HG03469 (cell line): ENCODE measurements around the gene CBLIF.
"Not testable (repeated sequence)": the region's sequence is repeated elsewhere in the genome, so short reads cannot be mapped to it uniquely, and the experiment has no call there.

Experiments
- ATAC-seq: cut with Tn5 transposase; IDR thresholded peaks from one replicate; pipeline ENCODE4 v1.9.1; 2021; ENCODE audit warnings: mild to moderate bottlenecking, moderate library complexity, moderate number of reproducible peaks; ENCODE audit not compliant: unreplicated experiment

The CBLIF gene

DNA sequence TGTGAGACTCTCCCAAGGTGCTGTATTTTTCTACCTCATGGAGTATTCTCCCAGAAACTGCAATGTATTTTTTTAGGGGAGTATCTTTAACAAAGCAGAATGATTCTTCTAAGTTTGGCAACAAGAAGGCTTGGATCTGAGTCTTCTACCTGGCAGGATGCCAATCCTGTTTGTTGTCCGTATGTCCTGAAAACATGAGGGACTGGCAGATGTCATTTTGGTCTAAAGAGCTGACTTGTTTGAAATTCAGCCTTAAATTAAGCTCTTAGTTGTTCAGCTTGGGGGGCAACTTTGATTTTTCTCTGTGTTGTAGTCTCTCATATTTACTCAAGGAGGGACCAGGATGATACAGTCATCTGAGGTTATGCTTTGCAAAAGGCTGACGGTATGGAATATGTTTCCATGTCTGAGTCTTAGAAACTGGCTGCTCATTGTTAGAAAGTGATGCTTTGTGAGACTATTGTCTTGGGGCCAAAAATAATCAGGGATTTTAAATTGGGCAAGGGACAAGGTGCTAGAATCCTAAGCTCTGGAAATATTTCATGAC is 44.1 kb downstream of the CBLIF start:
- ATAC-seq, result no peak

DNA sequence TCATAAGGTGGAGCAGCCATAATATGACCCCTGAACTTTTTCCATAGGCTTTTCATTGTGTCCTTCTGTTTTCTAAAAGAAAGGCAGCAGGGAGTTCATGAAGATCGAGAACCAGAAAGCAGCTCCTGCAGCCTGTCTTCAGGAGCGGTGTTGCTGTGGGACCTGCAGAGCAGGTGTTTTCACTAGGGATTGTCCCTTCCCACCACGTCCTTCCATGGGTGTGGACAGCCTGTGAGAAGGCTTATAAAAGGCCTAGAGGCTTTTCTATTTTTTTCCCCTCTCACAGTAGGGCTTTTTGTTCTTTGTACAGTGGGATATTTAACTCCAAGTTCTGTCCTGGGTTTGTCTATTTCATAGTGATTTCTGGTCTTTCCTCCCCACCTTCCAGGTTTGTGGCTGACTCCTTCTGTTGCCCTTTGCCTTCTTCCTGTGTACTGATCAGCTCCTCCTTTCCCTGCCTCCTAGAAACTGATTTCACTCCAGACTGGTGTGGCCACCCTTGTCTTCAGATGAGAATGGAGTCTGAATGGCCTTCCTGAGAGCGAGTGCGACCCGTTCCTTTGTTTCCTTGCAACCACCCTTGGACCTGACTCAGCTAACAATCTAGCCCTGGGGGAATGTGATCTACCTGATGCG is 44.8 kb downstream of the CBLIF start:
- ATAC-seq, result no peak

DNA sequence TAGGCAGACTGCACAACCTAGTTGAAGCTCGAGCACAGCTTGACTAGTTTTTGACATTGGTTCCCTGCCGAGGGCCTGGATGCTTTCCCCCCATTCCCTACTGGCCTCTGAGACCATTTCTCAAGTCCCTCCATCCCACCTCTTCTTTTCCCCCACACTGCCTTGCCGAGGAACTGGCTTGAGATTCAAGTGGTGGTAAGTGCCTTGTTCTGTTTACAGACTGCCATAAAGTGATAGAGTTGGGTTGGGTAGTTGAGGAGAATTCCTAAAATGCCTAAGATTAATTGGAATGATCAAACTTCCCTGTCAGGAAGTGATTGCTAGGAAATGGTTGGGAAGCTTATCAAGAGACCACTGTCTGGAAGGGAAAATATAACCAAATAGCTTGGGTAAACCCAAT is 50.9 kb downstream of the CBLIF start:
- no peak for ATAC-seq

DNA sequence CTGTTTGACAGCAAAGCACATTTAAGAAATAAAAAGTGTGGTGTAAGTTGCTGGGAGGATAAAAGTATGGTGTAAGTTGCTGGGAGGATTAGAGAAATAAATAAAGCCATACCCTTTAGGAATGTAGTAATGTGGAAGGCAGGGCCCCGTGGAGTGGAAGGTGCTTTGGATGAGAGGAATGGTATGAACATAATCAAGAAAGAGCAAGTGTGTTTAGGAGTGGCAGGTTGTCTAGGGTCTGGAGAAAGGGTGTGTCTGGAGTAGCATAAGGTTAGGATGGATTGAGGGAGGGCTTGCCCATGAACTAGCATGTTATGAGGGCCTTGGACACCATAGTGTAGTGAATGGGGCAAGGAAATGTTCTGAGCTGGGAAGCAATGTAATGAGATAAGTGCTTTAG is 52.8 kb downstream of the CBLIF start:
- no peak for ATAC-seq

DNA sequence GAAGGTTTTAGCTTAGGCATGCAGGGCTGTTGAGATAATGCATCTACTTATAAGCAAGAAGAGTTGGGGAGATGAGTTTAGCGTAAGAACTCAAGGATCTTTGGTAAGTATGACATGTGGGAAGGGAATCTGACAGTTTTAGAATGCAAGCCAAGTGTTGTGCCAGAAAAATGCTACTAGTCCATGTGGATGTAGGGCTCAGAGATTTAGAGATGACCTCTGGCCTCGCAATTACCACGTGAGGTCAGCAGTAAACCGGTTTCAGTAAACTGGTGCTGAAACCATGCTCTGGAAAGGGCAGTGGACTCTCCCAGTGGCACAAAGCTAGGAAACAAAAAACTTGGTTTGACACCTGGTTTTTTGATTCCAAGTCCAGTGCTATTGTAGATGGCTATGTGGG is 53.7 kb downstream of the CBLIF start:
- no peak for ATAC-seq

DNA sequence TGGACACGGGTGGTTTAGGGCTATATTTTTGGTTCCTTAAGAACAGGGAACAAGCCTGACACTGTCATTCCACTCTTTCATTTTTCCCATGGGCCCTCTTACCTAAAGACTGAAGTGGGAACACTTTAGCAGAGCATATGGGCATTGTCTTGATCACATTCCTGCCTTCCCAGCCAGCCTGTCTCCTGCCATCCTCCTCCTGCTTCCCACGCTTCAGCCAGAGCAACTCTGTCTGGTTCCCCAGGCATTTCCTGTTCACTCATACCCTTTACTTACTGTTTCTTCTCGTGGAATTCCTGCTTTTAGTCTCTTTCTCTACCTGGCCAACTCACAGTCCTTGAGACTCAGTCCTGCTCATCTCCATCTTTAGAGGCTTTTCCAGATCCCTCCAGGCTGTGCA is 57.5 kb downstream of the CBLIF start:
- no peak for ATAC-seq

DNA sequence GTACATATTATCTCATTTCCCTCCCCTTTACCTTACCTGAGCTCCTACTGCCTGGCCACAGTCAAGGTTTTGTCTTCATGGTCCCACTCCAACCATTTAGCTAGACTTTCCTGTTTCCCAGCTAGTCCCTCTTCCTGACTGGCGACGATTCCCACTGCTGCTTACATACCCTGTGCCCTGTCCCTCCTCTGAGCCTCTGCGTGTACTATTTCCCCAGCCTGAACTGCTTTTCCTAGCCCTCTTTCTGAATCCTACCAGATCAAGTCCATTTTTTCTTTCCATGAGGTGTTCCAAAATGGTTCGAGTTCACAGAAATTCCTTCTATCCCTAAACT is 58.1 kb downstream of the CBLIF start:
- ATAC-seq, result no peak

DNA sequence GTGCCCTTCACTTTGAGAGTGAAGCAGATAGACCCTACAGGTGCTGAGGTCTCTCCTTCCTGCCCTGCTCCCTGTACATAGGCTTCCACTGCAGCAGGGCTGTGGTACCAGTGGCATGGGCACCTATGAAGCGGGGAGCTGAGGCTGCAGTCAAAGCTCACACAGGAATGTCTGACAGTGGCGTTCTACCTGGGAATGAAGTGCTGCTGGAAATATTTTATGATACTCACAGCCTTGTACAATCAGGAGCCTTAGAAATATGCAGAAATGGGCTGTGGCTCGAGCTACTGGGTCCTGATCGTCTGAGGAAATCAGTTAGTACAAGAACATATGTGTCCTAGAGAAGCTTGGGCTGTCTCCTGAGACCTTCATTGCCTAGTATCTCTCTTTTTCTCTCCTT is 59.5 kb downstream of the CBLIF start:
- ATAC-seq, result no peak

DNA sequence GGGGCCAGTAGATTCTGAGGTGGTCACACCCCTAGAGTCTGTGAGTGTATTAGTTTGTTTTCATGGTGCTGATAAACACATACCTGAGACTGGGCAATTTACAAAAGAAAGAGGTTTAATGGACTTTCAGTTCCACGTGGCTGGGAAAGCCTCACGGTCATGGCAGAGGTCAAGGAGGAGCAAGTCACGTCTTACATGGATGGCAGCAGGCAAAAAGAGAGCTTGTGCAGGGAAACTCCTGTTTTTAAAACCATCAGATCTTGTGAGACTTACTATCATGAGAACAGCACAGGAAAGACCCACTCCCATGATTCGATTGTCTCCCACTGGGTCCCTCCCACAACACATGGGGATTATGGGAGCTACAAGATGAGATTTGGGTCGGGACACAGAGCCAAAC is 60.9 kb downstream of the CBLIF start:
- not testable (repeated sequence) for ATAC-seq

DNA sequence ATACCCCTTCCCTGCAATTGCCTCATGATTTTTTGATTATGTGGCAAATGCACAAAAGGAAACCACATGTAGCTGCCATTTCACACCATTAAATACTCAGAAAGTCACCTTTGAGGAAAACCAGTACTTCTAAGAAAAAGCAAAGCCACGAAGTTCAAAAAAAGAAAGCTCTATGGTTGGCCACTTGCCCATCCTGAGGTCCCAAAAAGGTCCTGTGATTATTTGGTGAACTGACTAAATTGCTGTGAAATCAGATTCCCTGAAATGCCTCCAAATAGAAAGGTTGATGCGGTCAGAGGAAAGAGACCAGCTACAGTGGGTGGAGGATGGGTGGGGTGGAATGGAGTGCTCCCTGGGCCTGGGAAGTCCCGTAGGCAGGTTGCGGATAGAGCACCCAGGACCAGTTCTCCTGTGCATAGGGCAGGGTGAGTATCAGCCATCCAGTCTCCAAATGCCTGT is 61.6 kb downstream of the CBLIF start:
- ATAC-seq, result no peak

DNA sequence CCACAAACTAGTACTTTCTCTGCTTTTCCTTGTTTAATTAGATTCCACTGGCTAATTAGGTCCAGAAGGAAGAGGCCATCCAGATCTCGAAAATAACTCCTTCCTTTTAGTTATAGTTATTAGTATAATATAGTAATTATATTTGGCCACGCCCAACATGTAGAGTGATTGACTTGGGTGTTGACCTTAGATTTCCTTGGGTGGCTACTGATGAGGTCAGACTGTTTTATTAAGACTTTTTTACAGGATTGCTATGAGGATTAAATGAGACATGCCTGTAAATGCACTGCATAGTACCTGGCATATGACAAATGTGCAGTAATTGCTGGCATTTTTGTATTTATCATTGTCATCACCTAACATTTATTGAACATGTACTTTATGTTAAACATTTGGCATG is 63.2 kb downstream of the CBLIF start:
- ATAC-seq, result no peak

DNA sequence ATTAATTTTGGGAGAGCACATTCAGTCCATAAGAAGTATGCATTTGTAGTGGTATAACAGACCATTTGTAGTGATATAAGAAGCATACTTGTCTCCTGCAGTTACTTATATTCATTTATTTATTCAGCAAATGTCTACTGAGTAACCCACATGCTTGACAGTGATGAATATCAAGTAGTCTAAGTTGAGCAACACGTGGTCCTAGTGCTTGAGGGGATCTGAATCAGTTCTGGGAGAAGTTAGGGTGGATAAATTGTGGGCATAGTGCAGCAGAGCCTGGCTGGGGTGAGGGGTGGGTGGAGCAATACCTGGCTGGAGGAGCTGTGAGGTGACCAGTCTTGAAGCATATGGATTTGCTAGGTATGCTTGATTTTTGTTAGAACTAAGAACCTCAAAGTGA is 65.8 kb downstream of the CBLIF start:
- no peak for ATAC-seq
